ENCODE measurements around the gene RABGGTB. TPM values are rescaled to one million over a fixed set of nuclear protein-coding genes. Genes with fewer than 3 reads are reported as not detected.
"Not testable (repeated sequence)": the region's sequence is repeated elsewhere in the genome, so short reads cannot be mapped to it uniquely, and the experiment has no call there.

Gene RABGGTB
- 111 and 116 TPM in 2 replicates for total RNA-seq
- long read RNA-seq, transcript RABGGTB-214 (2 exons, 1,319 nt): minor isoform, 5 of 159 reads
- long read RNA-seq, transcript RABGGTB-201 (9 exons, 1,496 nt): major isoform, 67 of 159 reads
- long read RNA-seq, partial matches to known transcripts: 22 of 159 reads
- long read RNA-seq, other reads (novel, unspliced or antisense): 62 of 159 reads

DNA sequence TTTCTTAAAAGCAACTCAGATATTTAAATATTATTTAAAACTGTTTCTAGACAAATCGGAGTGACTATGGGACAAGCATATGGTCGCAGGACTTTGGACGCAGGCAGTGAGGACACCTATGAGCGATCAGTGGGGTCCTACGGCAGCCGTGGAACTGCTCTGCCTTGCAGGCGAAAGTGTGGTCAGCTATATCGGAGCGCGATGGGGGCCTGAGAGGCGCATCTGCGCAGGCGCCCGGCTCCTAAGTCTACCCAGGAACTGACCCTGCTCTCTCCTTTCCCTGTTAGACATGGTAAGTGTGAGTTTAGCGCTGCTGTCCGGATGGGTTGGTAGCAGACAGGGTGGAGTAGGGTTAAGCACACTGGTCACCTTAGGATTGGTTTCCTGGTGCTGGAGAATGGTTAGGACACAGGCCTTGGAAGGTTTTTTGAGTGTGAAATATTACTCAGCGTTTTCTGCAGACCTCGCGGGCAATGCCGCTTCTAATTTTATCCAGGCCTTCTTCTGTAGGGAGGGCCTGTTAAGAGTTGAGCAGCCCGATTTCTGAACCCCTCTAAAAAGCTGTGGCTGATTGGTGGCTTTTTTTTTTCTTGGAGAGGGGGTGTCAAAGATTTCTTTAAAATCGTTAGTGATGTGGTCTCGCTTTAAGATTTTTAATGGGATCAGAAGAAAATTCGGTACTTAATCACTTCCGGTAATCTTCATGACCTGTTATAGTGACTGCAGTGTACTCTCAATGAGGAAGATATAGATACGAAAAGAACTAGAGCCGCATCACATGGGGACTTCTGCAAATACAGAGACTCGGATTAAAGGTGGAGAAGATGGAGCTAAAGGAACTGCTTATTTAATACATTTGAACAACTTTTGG lies at the start of gene RABGGTB:
Gene RABGGTB, plus strand, starts transcription at position 274 of the 871 bp plus-strand sequence. Its CDS starts 16 bp downstream, at position 290.
- Mint-ChIP-seq H3K4me1 (peaks cover 54% of the 10 kb centered on the region), H3K27me3 (ENCODE audit: low read depth) (peaks cover 4% of the 10 kb centered on the region), H3K36me3 (ENCODE audit: low read depth) (peaks cover 25% of the 10 kb centered on the region), H3K4me3 (peak within 1 kb of the TSS; percentile 99), H3K27ac (ENCODE audit: unreplicated experiment) (peak within 1 kb of the TSS; percentile 98), H3K9me3 (peaks cover 4% of the 10 kb centered on the region)
- TF ChIP-seq, protein P1, sequence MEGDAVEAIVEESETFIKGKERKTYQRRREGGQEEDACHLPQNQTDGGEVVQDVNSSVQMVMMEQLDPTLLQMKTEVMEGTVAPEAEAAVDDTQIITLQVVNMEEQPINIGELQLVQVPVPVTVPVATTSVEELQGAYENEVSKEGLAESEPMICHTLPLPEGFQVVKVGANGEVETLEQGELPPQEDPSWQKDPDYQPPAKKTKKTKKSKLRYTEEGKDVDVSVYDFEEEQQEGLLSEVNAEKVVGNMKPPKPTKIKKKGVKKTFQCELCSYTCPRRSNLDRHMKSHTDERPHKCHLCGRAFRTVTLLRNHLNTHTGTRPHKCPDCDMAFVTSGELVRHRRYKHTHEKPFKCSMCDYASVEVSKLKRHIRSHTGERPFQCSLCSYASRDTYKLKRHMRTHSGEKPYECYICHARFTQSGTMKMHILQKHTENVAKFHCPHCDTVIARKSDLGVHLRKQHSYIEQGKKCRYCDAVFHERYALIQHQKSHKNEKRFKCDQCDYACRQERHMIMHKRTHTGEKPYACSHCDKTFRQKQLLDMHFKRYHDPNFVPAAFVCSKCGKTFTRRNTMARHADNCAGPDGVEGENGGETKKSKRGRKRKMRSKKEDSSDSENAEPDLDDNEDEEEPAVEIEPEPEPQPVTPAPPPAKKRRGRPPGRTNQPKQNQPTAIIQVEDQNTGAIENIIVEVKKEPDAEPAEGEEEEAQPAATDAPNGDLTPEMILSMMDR (conservative IDR thresholded peaks at IDR 0.05): no peak
- peak; percentile 96 for DNase-seq (ENCODE audit: low read depth, low spot score)

- peaks cover 5% of the 10 kb centered on the region for H3K36me3 Mint-ChIP-seq (ENCODE audit: low read depth)
- peak overlapping the region; percentile 60 for H3K27ac Mint-ChIP-seq (ENCODE audit: unreplicated experiment)
- peaks cover 6% of the 10 kb centered on the region for H3K4me1 Mint-ChIP-seq
- no peaks in the 10 kb centered on the region for H3K9me3 Mint-ChIP-seq
- no peaks in the 10 kb centered on the region for H3K27me3 Mint-ChIP-seq (ENCODE audit: low read depth)
- no peak overlapping the region for H3K4me3 Mint-ChIP-seq
- TF ChIP-seq, protein P1 (conservative IDR thresholded peaks at IDR 0.05): no peak
- DNase-seq (ENCODE audit: low read depth, low spot score): no peak
Measured at GRCh38 chr1:75742047-75742625, 43.9 kb upstream of the RABGGTB start.

DNA sequence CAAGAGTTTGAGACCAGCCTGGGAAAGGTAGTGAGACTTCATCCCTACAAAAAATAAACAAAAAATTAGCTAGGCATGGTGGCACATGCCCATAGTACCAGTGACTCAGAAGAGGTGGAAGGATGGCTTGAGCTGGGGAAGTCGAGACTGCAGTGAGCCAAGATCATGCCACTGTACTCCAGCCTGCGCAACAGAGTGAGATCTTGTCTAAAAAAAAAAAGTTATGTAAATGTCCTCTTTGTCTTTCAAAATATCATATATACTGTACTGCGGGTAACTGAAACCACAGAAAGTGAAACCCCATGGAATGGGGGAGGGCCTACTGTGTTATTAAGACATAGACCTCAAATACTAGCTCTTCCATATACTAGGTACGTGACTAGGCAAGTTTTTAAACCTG lies 40.8 kb upstream of the RABGGTB start:
- TF ChIP-seq, protein P1 (conservative IDR thresholded peaks at IDR 0.05): no peak
- no peaks in the 10 kb centered on the region for H3K27me3 Mint-ChIP-seq (ENCODE audit: low read depth)
- H3K9me3 Mint-ChIP-seq: no peaks in the 10 kb centered on the region
- peaks cover 6% of the 10 kb centered on the region for H3K4me1 Mint-ChIP-seq
- no peak overlapping the region for H3K4me3 Mint-ChIP-seq
- no peak overlapping the region for H3K27ac Mint-ChIP-seq (ENCODE audit: unreplicated experiment)
- DNase-seq (ENCODE audit: low read depth, low spot score): no peak
- peaks cover 5% of the 10 kb centered on the region for H3K36me3 Mint-ChIP-seq (ENCODE audit: low read depth)

DNA sequence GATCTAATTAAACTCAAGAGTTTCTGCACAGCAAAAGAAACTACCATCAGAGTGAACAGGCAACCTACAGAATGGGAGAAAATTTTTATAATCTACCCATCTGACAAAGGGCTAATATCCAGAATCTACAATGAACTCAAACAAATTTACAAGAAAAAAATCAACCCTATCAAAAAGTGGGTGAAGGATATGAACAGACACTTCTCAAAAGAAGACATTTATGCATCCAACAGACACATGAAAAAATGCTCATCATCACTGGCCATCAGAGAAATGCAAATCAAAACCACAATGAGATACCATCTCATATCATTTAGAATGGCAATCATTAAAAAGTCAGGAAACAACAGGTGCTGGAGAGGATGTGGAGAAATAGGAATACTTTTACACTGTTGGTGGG lies 28.8 kb upstream of the RABGGTB start:
- not testable (repeated sequence) for DNase-seq (ENCODE audit: low read depth, low spot score); H3K4me1 Mint-ChIP-seq; H3K27me3 Mint-ChIP-seq (ENCODE audit: low read depth); H3K27ac Mint-ChIP-seq (ENCODE audit: unreplicated experiment); H3K4me3 Mint-ChIP-seq
- H3K9me3 Mint-ChIP-seq: peaks cover 13% of the 10 kb centered on the region
- peaks cover 64% of the 10 kb centered on the region for H3K36me3 Mint-ChIP-seq (ENCODE audit: low read depth)

DNA sequence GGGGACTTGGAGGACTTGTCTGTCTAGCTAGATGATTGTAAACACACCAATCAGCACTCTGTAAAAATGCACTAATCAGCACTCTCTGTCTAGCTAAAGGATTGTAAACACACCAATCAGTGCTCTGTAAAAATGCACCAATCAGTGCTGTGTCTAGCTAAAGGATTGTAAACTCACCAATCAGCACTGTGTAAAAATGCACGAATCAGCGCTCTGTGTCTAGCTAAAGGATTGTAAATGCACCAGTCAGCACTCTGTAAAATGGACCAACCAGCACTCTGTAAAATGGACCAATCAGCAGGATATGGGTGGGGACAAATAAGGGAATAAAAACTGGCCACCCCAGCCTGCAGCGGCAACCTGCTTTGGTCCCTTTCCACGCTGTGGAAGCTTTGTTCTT lies 27.5 kb upstream of the RABGGTB start:
- peaks cover 13% of the 10 kb centered on the region for H3K9me3 Mint-ChIP-seq
- H3K36me3 Mint-ChIP-seq (ENCODE audit: low read depth): peaks cover 53% of the 10 kb centered on the region
- not testable (repeated sequence) for H3K27me3 Mint-ChIP-seq (ENCODE audit: low read depth)

GRCh38 chr1:75764057-75764655 lies 21.9 kb upstream of the RABGGTB start:
- no peak for DNase-seq (ENCODE audit: low read depth, low spot score)
- H3K27ac Mint-ChIP-seq (ENCODE audit: unreplicated experiment): no peak overlapping the region
- TF ChIP-seq, protein P1 (conservative IDR thresholded peaks at IDR 0.05): no peak

More for the DNA sequence above, 27.5 kb upstream of the RABGGTB start:
- H3K27ac Mint-ChIP-seq (ENCODE audit: unreplicated experiment); DNase-seq (ENCODE audit: low read depth, low spot score); H3K4me3 Mint-ChIP-seq; H3K4me1 Mint-ChIP-seq: not testable (repeated sequence)

More at GRCh38 chr1:75764057-75764655, 21.9 kb upstream of the RABGGTB start:
- no peaks in the 10 kb centered on the region for H3K4me1 Mint-ChIP-seq
- H3K9me3 Mint-ChIP-seq: no peaks in the 10 kb centered on the region
- no peak overlapping the region for H3K4me3 Mint-ChIP-seq
- peaks cover 8% of the 10 kb centered on the region for H3K36me3 Mint-ChIP-seq (ENCODE audit: low read depth)
- no peaks in the 10 kb centered on the region for H3K27me3 Mint-ChIP-seq (ENCODE audit: low read depth)

Measured in neural crest cell (in vitro differentiated cells).